Measurements from ENCODE around the gene FAM204A. TPM values are rescaled to one million over a fixed set of nuclear protein-coding genes. Genes with fewer than 3 reads are reported as not detected.

Gene FAM204A
- total RNA-seq, 1 donor from 2014 or later = 55.3 TPM

DNA sequence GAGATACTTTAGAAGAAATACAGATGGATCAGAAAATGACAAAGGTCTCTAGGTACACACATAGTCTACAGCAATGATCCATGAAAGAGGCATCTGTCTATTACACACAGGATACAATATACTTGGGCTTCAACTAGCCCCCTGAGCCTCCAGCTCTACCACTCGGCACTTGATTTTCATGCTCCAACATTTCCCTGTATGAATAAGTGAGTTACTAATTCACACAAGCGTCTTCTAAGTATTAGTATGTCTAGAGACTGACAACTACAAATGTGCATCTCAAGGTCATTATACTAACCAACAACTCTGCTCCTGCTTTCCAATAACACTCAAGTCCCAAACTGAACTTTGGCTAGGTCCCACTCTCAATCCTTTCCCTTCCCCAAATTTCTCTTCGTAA lies 8.3 kb downstream of the FAM204A start:
- Mint-ChIP-seq H3K4me3 (ENCODE audit: low read depth) (no peak overlapping the region), H3K4me1 (ENCODE audit: low read depth) (no peaks in the 10 kb centered on the region), H3K36me3 (ENCODE audit: insufficient read depth) (peaks cover 5% of the 10 kb centered on the region), H3K9me3 (ENCODE audit: low read depth) (no peaks in the 10 kb centered on the region), H3K27ac (no peak overlapping the region), H3K27me3 (no peaks in the 10 kb centered on the region)
- DNase-seq (ENCODE audit: low spot score, unreplicated experiment) = no peak
- TF ChIP-seq, protein P1, sequence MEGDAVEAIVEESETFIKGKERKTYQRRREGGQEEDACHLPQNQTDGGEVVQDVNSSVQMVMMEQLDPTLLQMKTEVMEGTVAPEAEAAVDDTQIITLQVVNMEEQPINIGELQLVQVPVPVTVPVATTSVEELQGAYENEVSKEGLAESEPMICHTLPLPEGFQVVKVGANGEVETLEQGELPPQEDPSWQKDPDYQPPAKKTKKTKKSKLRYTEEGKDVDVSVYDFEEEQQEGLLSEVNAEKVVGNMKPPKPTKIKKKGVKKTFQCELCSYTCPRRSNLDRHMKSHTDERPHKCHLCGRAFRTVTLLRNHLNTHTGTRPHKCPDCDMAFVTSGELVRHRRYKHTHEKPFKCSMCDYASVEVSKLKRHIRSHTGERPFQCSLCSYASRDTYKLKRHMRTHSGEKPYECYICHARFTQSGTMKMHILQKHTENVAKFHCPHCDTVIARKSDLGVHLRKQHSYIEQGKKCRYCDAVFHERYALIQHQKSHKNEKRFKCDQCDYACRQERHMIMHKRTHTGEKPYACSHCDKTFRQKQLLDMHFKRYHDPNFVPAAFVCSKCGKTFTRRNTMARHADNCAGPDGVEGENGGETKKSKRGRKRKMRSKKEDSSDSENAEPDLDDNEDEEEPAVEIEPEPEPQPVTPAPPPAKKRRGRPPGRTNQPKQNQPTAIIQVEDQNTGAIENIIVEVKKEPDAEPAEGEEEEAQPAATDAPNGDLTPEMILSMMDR (IDR thresholded peaks at IDR 0.05; ENCODE audit: unreplicated experiment) = no peak

DNA sequence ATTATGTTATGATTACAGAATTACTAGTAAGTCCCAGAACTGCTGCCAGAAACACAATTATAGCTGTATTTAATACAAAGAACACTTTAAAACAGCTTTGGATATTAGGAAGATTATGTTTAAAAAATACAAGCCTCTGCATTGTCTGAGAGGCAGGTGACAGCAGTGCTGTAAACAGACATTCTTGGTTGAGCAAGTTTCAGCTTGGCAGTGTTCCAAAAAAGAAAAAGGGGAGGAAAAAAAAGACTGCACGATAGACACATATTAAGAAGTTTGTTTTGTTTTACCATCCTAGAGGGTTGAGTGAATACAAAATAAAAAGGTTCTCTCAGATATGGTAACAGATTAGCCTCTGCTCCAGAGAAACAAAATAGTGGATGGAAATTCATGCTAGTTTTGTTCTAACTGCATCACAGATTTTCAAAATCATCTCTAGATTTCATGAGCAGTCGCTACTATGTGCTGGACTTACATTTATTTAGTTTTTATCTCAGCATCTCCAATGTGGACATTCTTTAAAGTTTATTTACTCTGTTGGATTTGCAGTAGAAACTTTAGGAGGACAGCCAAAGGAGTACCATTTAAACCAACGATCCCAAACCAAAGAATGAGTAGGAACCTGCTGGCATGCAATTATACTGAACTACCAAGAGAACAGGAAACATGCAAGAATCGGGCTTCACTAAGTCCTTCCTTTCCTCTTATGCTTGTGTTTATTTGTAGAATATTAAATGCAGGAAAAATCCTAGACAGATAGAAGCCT lies 9.0 kb downstream of the FAM204A start:
- Mint-ChIP-seq H3K4me3 (ENCODE audit: low read depth) (no peak overlapping the region), H3K27me3 (no peaks in the 10 kb centered on the region), H3K27ac (no peak overlapping the region), H3K9me3 (ENCODE audit: low read depth) (no peaks in the 10 kb centered on the region), H3K4me1 (ENCODE audit: low read depth) (no peaks in the 10 kb centered on the region), H3K36me3 (ENCODE audit: insufficient read depth) (peaks cover 6% of the 10 kb centered on the region)
- TF ChIP-seq, protein P1 (IDR thresholded peaks at IDR 0.05; ENCODE audit: unreplicated experiment) = no peak
- no peak for DNase-seq (ENCODE audit: low spot score, unreplicated experiment)

DNA sequence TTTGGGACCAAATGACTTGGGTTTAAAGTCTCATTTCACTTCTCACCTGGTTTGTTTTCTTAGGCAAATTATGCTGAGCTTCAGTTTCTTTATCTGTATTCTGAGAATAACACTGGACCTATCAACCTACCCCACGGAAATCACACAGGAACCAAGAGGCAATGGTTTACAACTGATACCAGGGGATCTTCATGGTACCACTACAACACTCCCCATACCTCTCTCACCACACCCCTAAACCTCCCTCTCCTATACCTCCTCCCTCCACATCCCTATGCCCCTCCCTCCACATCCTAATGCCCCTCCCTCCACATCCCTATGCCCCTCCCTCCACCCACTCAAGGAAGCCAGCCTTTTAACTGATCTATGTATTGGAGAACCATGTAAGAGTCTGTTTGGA lies 9.9 kb downstream of the FAM204A start:
- Mint-ChIP-seq H3K36me3 (ENCODE audit: insufficient read depth) (peaks cover 6% of the 10 kb centered on the region), H3K27ac (no peak overlapping the region), H3K4me3 (ENCODE audit: low read depth) (no peak overlapping the region), H3K27me3 (no peaks in the 10 kb centered on the region), H3K4me1 (ENCODE audit: low read depth) (no peaks in the 10 kb centered on the region), H3K9me3 (ENCODE audit: low read depth) (no peaks in the 10 kb centered on the region)
- TF ChIP-seq, protein P1 (IDR thresholded peaks at IDR 0.05; ENCODE audit: unreplicated experiment) = no peak
- DNase-seq (ENCODE audit: low spot score, unreplicated experiment) = no peak

DNA sequence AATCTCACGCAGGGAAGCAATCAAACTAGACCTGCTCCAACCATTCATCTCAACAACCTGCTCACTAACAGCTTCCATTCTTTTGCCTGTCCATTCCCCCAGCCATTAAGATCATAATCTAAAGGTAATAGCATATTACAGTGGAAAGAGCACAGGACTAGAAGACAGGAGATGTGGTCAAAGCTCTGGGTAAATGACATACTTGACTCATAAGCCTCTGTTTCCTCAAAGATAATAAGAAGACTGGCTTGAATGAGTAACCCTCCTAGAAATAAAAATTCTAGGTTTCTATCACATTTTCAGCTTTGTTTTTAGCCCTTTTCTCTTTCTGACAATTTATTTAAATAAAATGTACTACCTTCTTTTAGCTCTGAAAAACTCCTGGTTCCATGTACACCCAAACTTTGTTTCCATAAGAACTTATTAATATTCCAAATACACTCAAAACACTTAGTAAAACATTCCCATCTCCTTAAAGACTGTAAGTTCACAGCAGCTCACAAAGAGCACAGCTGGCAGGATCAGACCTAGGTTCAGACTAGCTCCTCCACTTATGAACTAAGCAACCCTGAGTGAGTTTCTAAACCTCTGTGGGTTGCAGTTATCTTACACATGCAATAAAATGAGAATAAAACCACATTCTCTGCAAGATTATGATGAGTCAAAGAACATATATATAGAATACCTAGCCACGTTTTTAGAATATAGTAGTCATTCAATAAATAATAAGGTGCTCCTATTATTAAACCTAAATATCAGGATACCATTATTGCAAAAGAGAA lies 11.6 kb downstream of the FAM204A start:
- no peaks in the 10 kb centered on the region for H3K9me3 Mint-ChIP-seq (ENCODE audit: low read depth)
- DNase-seq (ENCODE audit: low spot score, unreplicated experiment) = no peak
- no peaks in the 10 kb centered on the region for H3K27me3 Mint-ChIP-seq
- H3K4me3 Mint-ChIP-seq (ENCODE audit: low read depth) = no peak overlapping the region
- H3K36me3 Mint-ChIP-seq (ENCODE audit: insufficient read depth) = peaks cover 5% of the 10 kb centered on the region
- H3K4me1 Mint-ChIP-seq (ENCODE audit: low read depth) = no peaks in the 10 kb centered on the region
- H3K27ac Mint-ChIP-seq = no peak overlapping the region
- TF ChIP-seq, protein P1 (IDR thresholded peaks at IDR 0.05; ENCODE audit: unreplicated experiment) = no peak

DNA sequence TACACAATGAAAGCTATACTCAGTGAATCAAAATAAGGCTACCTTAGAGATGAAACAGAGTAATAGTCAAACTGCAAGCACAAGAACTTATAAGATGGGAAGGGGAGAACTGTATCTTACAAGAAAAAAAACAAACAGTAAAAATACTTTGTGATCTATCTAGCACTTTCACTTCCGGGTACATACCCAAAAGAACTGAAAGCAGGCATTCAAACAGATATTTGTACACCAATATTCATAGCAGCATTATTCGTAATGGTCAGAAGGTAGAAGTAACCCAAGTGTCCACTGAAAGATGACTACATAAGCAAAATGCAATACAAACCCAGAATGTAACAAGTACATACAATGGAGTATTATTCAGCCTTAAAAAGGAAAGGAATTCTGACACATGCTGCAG lies 18.0 kb downstream of the FAM204A start:
- Mint-ChIP-seq H3K27me3 (no peaks in the 10 kb centered on the region), H3K27ac (no peak overlapping the region), H3K36me3 (ENCODE audit: insufficient read depth) (peaks cover 19% of the 10 kb centered on the region)

More for the DNA sequence above, 18.0 kb downstream of the FAM204A start:
- DNase-seq (ENCODE audit: low spot score, unreplicated experiment) = no peak
- Mint-ChIP-seq H3K4me1 (ENCODE audit: low read depth) (no peaks in the 10 kb centered on the region), H3K4me3 (ENCODE audit: low read depth) (no peak overlapping the region), H3K9me3 (ENCODE audit: low read depth) (no peaks in the 10 kb centered on the region)
- TF ChIP-seq, protein P1 (IDR thresholded peaks at IDR 0.05; ENCODE audit: unreplicated experiment) = no peak

All from progenitor cell of endocrine pancreas (in vitro differentiated cells).